GM18519 (cell line): Measurements from ENCODE around the gene ZC3H18.

Source experiments
- ATAC-seq: cut with Tn5 transposase; IDR thresholded peaks from one replicate; pipeline ENCODE4 v1.9.1; 2021; ENCODE audit warnings: mild to moderate bottlenecking, moderate library complexity; ENCODE audit not compliant: unreplicated experiment, low FRiP score

ZC3H18 gene

GRCh38 chr16:88618956-88619667 lies 48.9 kb downstream of the ZC3H18 start:
- no peak for ATAC-seq

- no peak for ATAC-seq
Observed at GRCh38 chr16:88619859-88620815, 49.9 kb downstream of the ZC3H18 start.

- ATAC-seq, result no peak
Observed at GRCh38 chr16:88622125-88622524, 51.9 kb downstream of the ZC3H18 start.

GRCh38 chr16:88622866-88623265 lies 52.7 kb downstream of the ZC3H18 start:
- ATAC-seq, result no peak

- ATAC-seq, result no peak
Observed at GRCh38 chr16:88623858-88624257, 53.7 kb downstream of the ZC3H18 start.

GRCh38 chr16:88624481-88624880 lies 54.3 kb downstream of the ZC3H18 start:
- no peak for ATAC-seq

- no peak for ATAC-seq
Observed at GRCh38 chr16:88624977-88625576, 54.9 kb downstream of the ZC3H18 start.

- no peak for ATAC-seq
Observed at GRCh38 chr16:88626646-88627045, 56.4 kb downstream of the ZC3H18 start.

- no peak for ATAC-seq
Observed at GRCh38 chr16:88627531-88628411, 57.6 kb downstream of the ZC3H18 start.

GRCh38 chr16:88628512-88628974 lies 58.3 kb downstream of the ZC3H18 start:
- ATAC-seq, result no peak

- no peak for ATAC-seq
Observed at GRCh38 chr16:88629835-88630234, 59.6 kb downstream of the ZC3H18 start.

GRCh38 chr16:88630433-88630832 lies 60.2 kb downstream of the ZC3H18 start:
- no peak for ATAC-seq

GRCh38 chr16:88630941-88631340 lies 60.7 kb downstream of the ZC3H18 start:
- no peak for ATAC-seq

GRCh38 chr16:88631384-88631783 lies 61.2 kb downstream of the ZC3H18 start:
- no peak for ATAC-seq

- ATAC-seq, result no peak
Observed at GRCh38 chr16:88631920-88632586, 61.9 kb downstream of the ZC3H18 start.

- ATAC-seq, result no peak
Observed at GRCh38 chr16:88632587-88632930, 62.4 kb downstream of the ZC3H18 start.

GRCh38 chr16:88633684-88634140 lies 63.5 kb downstream of the ZC3H18 start:
- no peak for ATAC-seq

GRCh38 chr16:88634141-88634993 lies 64.2 kb downstream of the ZC3H18 start:
- ATAC-seq, result peak; percentile 34
